WTC11 (cell line): ENCODE measurements around the gene ADH5. TPM values are rescaled to one million over a fixed set of nuclear protein-coding genes. Genes with fewer than 3 reads are reported as not detected.

Experiments used
- ATAC-seq: fragments of 200-7000 bp; cut with Tn5 transposase; 2 replicates; pipeline ENCODE4 v1.10.0; 2021; ENCODE audit warnings: mild to moderate bottlenecking, moderate library complexity
- CTCF ChIA-PET: fragments of 300-600 bp; sonication (Branson Sonifier 250); formaldehyde crosslinking; loops from one replicate; lab custom pipeline; 2021; ENCODE audit warnings: antibody characterized with exemption; lab: Charles Lee
- POLR2A ChIA-PET: fragments of 350-600 bp; sonication (Branson Sonifier 250); formaldehyde crosslinking; loops from one replicate; lab custom pipeline; 2021; ENCODE audit warnings: antibody characterized with exemption; lab: Charles Lee
- DNase-seq: peaks from one replicate; pipeline ENCODE4 v3.0.0; 2021; ENCODE audit warnings: low spot score
- H3K27ac Mint-ChIP-seq: 2 replicates; pipeline ENCODE4 v1.8.0; 2021; ENCODE audit warnings: mixed read lengths
- H3K27me3 Mint-ChIP-seq: 2 replicates; pipeline ENCODE4 v1.8.0; 2021; ENCODE audit warnings: low read depth, mild to moderate bottlenecking, moderate library complexity, mixed read lengths
- H3K36me3 Mint-ChIP-seq: 2 replicates; pipeline ENCODE4 v1.8.0; 2021; ENCODE audit warnings: mixed read lengths
- H3K4me1 Mint-ChIP-seq: 2 replicates; pipeline ENCODE4 v1.8.0; 2022; ENCODE audit warnings: mixed read lengths
- H3K4me3 Mint-ChIP-seq: 2 replicates; pipeline ENCODE4 v1.8.0; 2021; ENCODE audit warnings: mild to moderate bottlenecking, moderate library complexity, mixed read lengths
- H3K9me3 Mint-ChIP-seq: 2 replicates; pipeline ENCODE4 v1.8.0; 2021; ENCODE audit warnings: mixed read lengths
- AR ChIP-seq: fragments of 250-450 bp; sonication (Bioruptor Pico); IDR thresholded peaks from 2 replicates; pipeline ENCODE4 v1.9.0; 2021; ENCODE audit warnings: mild to moderate bottlenecking
- CREB1 ChIP-seq: sonication (generic); formaldehyde crosslinking; IDR thresholded peaks from 2 replicates; pipeline ENCODE4 v1.8.0; 2023; ENCODE audit warnings: mild to moderate bottlenecking, missing genetic modification reagents
- CREM ChIP-seq: sonication (generic); formaldehyde crosslinking; IDR thresholded peaks from 2 replicates; pipeline ENCODE4 v1.8.1; 2022; ENCODE audit warnings: mild to moderate bottlenecking, missing genetic modification reagents, moderate library complexity
- ERG ChIP-seq: fragments of 250-450 bp; sonication (Bioruptor Pico); IDR thresholded peaks from 2 replicates; pipeline ENCODE4 v1.8.0; 2021; ENCODE audit warnings: mild to moderate bottlenecking
- FOXJ3 ChIP-seq: sonication (generic); formaldehyde crosslinking; IDR thresholded peaks from 2 replicates; pipeline ENCODE4 v1.9.0; 2021; ENCODE audit warnings: missing genetic modification reagents, mild to moderate bottlenecking, borderline replicate concordance
- FOXP1 ChIP-seq: sonication (generic); formaldehyde crosslinking; IDR thresholded peaks from 2 replicates; pipeline ENCODE4 v1.8.0; 2022; ENCODE audit warnings: missing genetic modification reagents, mild to moderate bottlenecking, moderate library complexity, borderline replicate concordance
- IRF2 ChIP-seq: sonication (generic); formaldehyde crosslinking; IDR thresholded peaks from 2 replicates; pipeline ENCODE4 v1.8.0; 2022; ENCODE audit warnings: low read depth, missing genetic modification reagents, borderline replicate concordance
- KAT7 ChIP-seq: sonication (generic); formaldehyde crosslinking; IDR thresholded peaks from 2 replicates; pipeline ENCODE4 v1.8.1; 2023; ENCODE audit warnings: missing genetic modification reagents, mild to moderate bottlenecking, borderline replicate concordance
- NFYB ChIP-seq: sonication (generic); formaldehyde crosslinking; conservative IDR thresholded peaks from 2 replicates; pipeline ENCODE4 v1.8.0; 2022; ENCODE audit warnings: low read depth, missing genetic modification reagents
- OVOL2 ChIP-seq: fragments of 250-450 bp; sonication (Bioruptor Pico); IDR thresholded peaks from 2 replicates; pipeline ENCODE4 v1.9.0; 2021; ENCODE audit warnings: mild to moderate bottlenecking, borderline replicate concordance
- PRRX2 ChIP-seq: fragments of 250-450 bp; sonication (Bioruptor Pico); IDR thresholded peaks from 2 replicates; pipeline ENCODE4 v1.8.0; 2021; ENCODE audit warnings: mild to moderate bottlenecking
- RELA ChIP-seq: sonication (generic); formaldehyde crosslinking; IDR thresholded peaks from 2 replicates; pipeline ENCODE4 v1.8.1; 2022; ENCODE audit warnings: missing genetic modification reagents, mild to moderate bottlenecking, borderline replicate concordance
- SMAD4 ChIP-seq: sonication (generic); formaldehyde crosslinking; IDR thresholded peaks from 2 replicates; pipeline ENCODE4 v1.8.0; 2022; ENCODE audit warnings: mild to moderate bottlenecking, missing genetic modification reagents
- SOX15 ChIP-seq: fragments of 250-450 bp; sonication (Bioruptor Pico); IDR thresholded peaks from 2 replicates; pipeline ENCODE4 v1.9.0; 2021; ENCODE audit warnings: mild to moderate bottlenecking
- TP53 ChIP-seq: sonication (generic); formaldehyde crosslinking; IDR thresholded peaks from 2 replicates; pipeline ENCODE4 v1.8.1; 2023; ENCODE audit warnings: mild to moderate bottlenecking, missing genetic modification reagents
- ZBTB21 ChIP-seq: sonication (generic); formaldehyde crosslinking; IDR thresholded peaks from 2 replicates; pipeline ENCODE4 v1.8.1; 2023; ENCODE audit warnings: mild to moderate bottlenecking, missing genetic modification reagents, borderline replicate concordance
- ZNF263 ChIP-seq: sonication (generic); formaldehyde crosslinking; IDR thresholded peaks from 2 replicates; pipeline ENCODE4 v1.8.1; 2022; ENCODE audit warnings: low read depth, mild to moderate bottlenecking, moderate library complexity, missing genetic modification reagents
- ZNF416 ChIP-seq: fragments of 250-450 bp; sonication (Bioruptor Pico); IDR thresholded peaks from 2 replicates; pipeline ENCODE4 v1.9.0; 2021; ENCODE audit warnings: mild to moderate bottlenecking, inconsistent platforms
- ZNF671 ChIP-seq: fragments of 250-450 bp; sonication (Bioruptor Pico); IDR thresholded peaks from 2 replicates; pipeline ENCODE4 v1.8.0; 2021; ENCODE audit warnings: mild to moderate bottlenecking
- total RNA-seq: library from RNA; stranded (reverse); gene quantifications from 3 replicates; pipeline ENCODE4 v1.2.3, GENCODE V29; 2021
- TF ChIP-seq, protein P1 (sequence below): fragments of 200-600 bp; IDR thresholded peaks from 2 replicates; pipeline ENCODE4 v1.8.0; 2022; ENCODE audit warnings: antibody characterized with exemption
- TF ChIP-seq, protein P2 (sequence below): sonication (generic); formaldehyde crosslinking; IDR thresholded peaks from 2 replicates; pipeline ENCODE4 v1.8.0; 2022; ENCODE audit warnings: mild to moderate bottlenecking, missing genetic modification reagents
- TF ChIP-seq, protein P3 (sequence below): sonication (generic); formaldehyde crosslinking; conservative IDR thresholded peaks from 2 replicates; pipeline ENCODE4 v1.8.1; 2023; ENCODE audit warnings: mild to moderate bottlenecking, low read depth, missing genetic modification reagents, moderate library complexity
- TF ChIP-seq, protein P4 (sequence below): sonication (generic); formaldehyde crosslinking; IDR thresholded peaks from 2 replicates; pipeline ENCODE4 v1.8.1; 2023; ENCODE audit warnings: mild to moderate bottlenecking, missing genetic modification reagents

Gene ADH5
- total RNA-seq, 1 experiment from 2014 or later = 244 TPM

GRCh38 chr4:99038213-99038612 is 50.4 kb downstream of the ADH5 start:
- ATAC-seq (no peak), DNase-seq (no peak)
- Mint-ChIP-seq H3K4me1 (peaks cover 5% of the 10 kb centered on the region; the same call in 1 of the 2 replicates), H3K9me3 (peaks cover 26% of the 10 kb centered on the region), H3K27ac (no peak overlapping the region), H3K36me3 (peaks cover 54% of the 10 kb centered on the region), H3K4me3 (no peak overlapping the region), H3K27me3 (no peaks in the 10 kb centered on the region)
- POLR2A ChIA-PET = no interaction called here
- CTCF ChIA-PET = no interaction called here
- TF ChIP-seq, protein P1, sequence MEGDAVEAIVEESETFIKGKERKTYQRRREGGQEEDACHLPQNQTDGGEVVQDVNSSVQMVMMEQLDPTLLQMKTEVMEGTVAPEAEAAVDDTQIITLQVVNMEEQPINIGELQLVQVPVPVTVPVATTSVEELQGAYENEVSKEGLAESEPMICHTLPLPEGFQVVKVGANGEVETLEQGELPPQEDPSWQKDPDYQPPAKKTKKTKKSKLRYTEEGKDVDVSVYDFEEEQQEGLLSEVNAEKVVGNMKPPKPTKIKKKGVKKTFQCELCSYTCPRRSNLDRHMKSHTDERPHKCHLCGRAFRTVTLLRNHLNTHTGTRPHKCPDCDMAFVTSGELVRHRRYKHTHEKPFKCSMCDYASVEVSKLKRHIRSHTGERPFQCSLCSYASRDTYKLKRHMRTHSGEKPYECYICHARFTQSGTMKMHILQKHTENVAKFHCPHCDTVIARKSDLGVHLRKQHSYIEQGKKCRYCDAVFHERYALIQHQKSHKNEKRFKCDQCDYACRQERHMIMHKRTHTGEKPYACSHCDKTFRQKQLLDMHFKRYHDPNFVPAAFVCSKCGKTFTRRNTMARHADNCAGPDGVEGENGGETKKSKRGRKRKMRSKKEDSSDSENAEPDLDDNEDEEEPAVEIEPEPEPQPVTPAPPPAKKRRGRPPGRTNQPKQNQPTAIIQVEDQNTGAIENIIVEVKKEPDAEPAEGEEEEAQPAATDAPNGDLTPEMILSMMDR = no peak
- TF ChIP-seq ZNF671 (CRISPR knock-in tag) = no peak
- no peak for TF ChIP-seq KAT7 (CRISPR knock-in tag)
- no peak for TF ChIP-seq RELA (CRISPR knock-in tag)
- TF ChIP-seq, protein P2, sequence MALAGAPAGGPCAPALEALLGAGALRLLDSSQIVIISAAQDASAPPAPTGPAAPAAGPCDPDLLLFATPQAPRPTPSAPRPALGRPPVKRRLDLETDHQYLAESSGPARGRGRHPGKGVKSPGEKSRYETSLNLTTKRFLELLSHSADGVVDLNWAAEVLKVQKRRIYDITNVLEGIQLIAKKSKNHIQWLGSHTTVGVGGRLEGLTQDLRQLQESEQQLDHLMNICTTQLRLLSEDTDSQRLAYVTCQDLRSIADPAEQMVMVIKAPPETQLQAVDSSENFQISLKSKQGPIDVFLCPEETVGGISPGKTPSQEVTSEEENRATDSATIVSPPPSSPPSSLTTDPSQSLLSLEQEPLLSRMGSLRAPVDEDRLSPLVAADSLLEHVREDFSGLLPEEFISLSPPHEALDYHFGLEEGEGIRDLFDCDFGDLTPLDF = no peak
- TF ChIP-seq OVOL2 (CRISPR knock-in tag) = no peak
- no peak for TF ChIP-seq NFYB (CRISPR knock-in tag)
- no peak for TF ChIP-seq ZNF263
- TF ChIP-seq, protein P3, sequence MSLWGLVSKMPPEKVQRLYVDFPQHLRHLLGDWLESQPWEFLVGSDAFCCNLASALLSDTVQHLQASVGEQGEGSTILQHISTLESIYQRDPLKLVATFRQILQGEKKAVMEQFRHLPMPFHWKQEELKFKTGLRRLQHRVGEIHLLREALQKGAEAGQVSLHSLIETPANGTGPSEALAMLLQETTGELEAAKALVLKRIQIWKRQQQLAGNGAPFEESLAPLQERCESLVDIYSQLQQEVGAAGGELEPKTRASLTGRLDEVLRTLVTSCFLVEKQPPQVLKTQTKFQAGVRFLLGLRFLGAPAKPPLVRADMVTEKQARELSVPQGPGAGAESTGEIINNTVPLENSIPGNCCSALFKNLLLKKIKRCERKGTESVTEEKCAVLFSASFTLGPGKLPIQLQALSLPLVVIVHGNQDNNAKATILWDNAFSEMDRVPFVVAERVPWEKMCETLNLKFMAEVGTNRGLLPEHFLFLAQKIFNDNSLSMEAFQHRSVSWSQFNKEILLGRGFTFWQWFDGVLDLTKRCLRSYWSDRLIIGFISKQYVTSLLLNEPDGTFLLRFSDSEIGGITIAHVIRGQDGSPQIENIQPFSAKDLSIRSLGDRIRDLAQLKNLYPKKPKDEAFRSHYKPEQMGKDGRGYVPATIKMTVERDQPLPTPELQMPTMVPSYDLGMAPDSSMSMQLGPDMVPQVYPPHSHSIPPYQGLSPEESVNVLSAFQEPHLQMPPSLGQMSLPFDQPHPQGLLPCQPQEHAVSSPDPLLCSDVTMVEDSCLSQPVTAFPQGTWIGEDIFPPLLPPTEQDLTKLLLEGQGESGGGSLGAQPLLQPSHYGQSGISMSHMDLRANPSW (CRISPR knock-in tag) = no peak
- no peak for TF ChIP-seq ERG
- no peak for TF ChIP-seq ZBTB21 (CRISPR knock-in tag)
- TF ChIP-seq PRRX2 (CRISPR knock-in tag) = no peak
- TF ChIP-seq FOXJ3 (CRISPR knock-in tag) = no peak
- no peak for TF ChIP-seq TP53
- no peak for TF ChIP-seq SMAD4 (CRISPR knock-in tag)

GRCh38 chr4:99033956-99034355 is 54.6 kb downstream of the ADH5 start:
- CTCF ChIA-PET = interaction anchor here (0.9 kb wide), 1 partner anchor 141 kb away, joined by 3 read pairs; no protein-coding TSS in a partner anchor
- no peak overlapping the region for H3K4me3 Mint-ChIP-seq
- H3K36me3 Mint-ChIP-seq = peaks cover 43% of the 10 kb centered on the region
- peak overlapping the region; percentile 0; the same call in 1 of the 2 replicates for H3K27ac Mint-ChIP-seq
- POLR2A ChIA-PET = no interaction called here
- DNase-seq = no peak
- H3K27me3 Mint-ChIP-seq = no peaks in the 10 kb centered on the region
- H3K9me3 Mint-ChIP-seq = peaks cover 26% of the 10 kb centered on the region
- H3K4me1 Mint-ChIP-seq = peaks cover 39% of the 10 kb centered on the region
- ATAC-seq = no peak
- TF ChIP-seq ZNF416 (CRISPR knock-in tag) (no peak), AR (no peak), ZNF263 (no peak), CREB1 (CRISPR knock-in tag) (no peak), ERG (no peak), PRRX2 (CRISPR knock-in tag) (no peak), CREM (CRISPR knock-in tag) (no peak), IRF2 (no peak), NFYB (CRISPR knock-in tag) (no peak), SOX15 (no peak), FOXP1 (CRISPR knock-in tag) (no peak)
- TF ChIP-seq, protein P4, sequence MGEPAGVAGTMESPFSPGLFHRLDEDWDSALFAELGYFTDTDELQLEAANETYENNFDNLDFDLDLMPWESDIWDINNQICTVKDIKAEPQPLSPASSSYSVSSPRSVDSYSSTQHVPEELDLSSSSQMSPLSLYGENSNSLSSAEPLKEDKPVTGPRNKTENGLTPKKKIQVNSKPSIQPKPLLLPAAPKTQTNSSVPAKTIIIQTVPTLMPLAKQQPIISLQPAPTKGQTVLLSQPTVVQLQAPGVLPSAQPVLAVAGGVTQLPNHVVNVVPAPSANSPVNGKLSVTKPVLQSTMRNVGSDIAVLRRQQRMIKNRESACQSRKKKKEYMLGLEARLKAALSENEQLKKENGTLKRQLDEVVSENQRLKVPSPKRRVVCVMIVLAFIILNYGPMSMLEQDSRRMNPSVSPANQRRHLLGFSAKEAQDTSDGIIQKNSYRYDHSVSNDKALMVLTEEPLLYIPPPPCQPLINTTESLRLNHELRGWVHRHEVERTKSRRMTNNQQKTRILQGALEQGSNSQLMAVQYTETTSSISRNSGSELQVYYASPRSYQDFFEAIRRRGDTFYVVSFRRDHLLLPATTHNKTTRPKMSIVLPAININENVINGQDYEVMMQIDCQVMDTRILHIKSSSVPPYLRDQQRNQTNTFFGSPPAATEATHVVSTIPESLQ = no peak
